Measurements from ENCODE around the gene ADARB1.

GRCh38 chr21:45122030-45122429 lies 47.6 kb downstream of the ADARB1 start:
- no peak for TF ChIP-seq CTCF (IDR thresholded peaks at IDR 0.05)
- no peak for TF ChIP-seq EP300 (IDR thresholded peaks at IDR 0.05)
- no peak for TF ChIP-seq POLR2A (IDR thresholded peaks at IDR 0.05)

Measured in tibial nerve (tissue), 4 donors.